Immature natural killer cell (primary cell): ENCODE data around the gene MPP4. TPM values are rescaled to one million over a fixed set of nuclear protein-coding genes. Genes with fewer than 3 reads are reported as not detected.
A peak's percentile ranks its signal among the peaks of the same experiment; 100 is the strongest.

ENCODE experiments used
- DNase-seq, 3 donors: peaks; one replicate each; pipeline ENCODE4 v3.0.0; 2022; ENCODE audit warnings: mixed read lengths in 1 of 3
- H3K27ac Mint-ChIP-seq, 6 donors: one replicate each; pipeline ENCODE4 v1.8.0; 2020; ENCODE audit warnings: mixed read lengths in 6 of 6, mild to moderate bottlenecking in 5 of 6, inconsistent platforms in 4 of 6, moderate library complexity in 3 of 6
- H3K27me3 Mint-ChIP-seq, 3 donors: one replicate each; pipeline ENCODE4 v1.8.0; 2020 to 2021; ENCODE audit warnings: low read depth in 3 of 3, mild to moderate bottlenecking in 3 of 3, mixed read lengths in 3 of 3, moderate library complexity in 3 of 3, inconsistent platforms in 1 of 3
- H3K36me3 Mint-ChIP-seq, 3 donors: one replicate each; pipeline ENCODE4 v1.8.0; 2020; ENCODE audit warnings: mixed read lengths in 3 of 3, inconsistent platforms in 2 of 3, mild to moderate bottlenecking in 2 of 3
- H3K4me1 Mint-ChIP-seq, 2 donors: one replicate each; pipeline ENCODE4 v1.8.0; 2020; ENCODE audit warnings: inconsistent platforms in 2 of 2, mild to moderate bottlenecking in 2 of 2, mixed read lengths in 2 of 2, moderate library complexity in 1 of 2
- H3K4me3 Mint-ChIP-seq, 5 donors: one replicate each; pipeline ENCODE4 v1.8.0; 2020; ENCODE audit warnings: mild to moderate bottlenecking in 5 of 5, mixed read lengths in 5 of 5, inconsistent platforms in 3 of 5, moderate library complexity in 3 of 5
- H3K9me3 Mint-ChIP-seq, 6 donors: one replicate each; pipeline ENCODE4 v1.8.0; 2020; ENCODE audit warnings: mild to moderate bottlenecking in 6 of 6, mixed read lengths in 6 of 6, inconsistent platforms in 4 of 6, moderate library complexity in 3 of 6
- polyA plus RNA-seq, 3 donors: library from polyadenylated mRNA; unstranded; fragments of 300-500 nt; fragmentation: Illumina TruSeq; gene quantifications; one replicate each; pipeline ENCODE4 v1.2.3, GENCODE V29; 2021

Gene MPP4
- polyA plus RNA-seq, 3 donors from 2014 or later, result not detected

GRCh38 chr2:201661366-201661765 is 37.1 kb downstream of the MPP4 start:
- peaks cover 4 to 15% of the 10 kb centered on the region in 2 donors for H3K4me1 Mint-ChIP-seq
- H3K36me3 Mint-ChIP-seq, result no peaks in the 10 kb centered on the region
- H3K27ac Mint-ChIP-seq, result peak overlapping the region in 1 of 6 donors; percentile 46
- H3K27me3 Mint-ChIP-seq, result peaks cover 0 to 2% (median 2%) of the 10 kb centered on the region in 3 donors
- H3K4me3 Mint-ChIP-seq, result no peak overlapping the region
- no peaks in the 10 kb centered on the region for H3K9me3 Mint-ChIP-seq
- DNase-seq, result no peak

- Mint-ChIP-seq H3K4me3 (no peak overlapping the region), H3K36me3 (no peaks in the 10 kb centered on the region), H3K27me3 (peaks cover 0 to 4% (median 2%) of the 10 kb centered on the region in 3 donors), H3K27ac (peak overlapping the region in 3 of 6 donors; percentile 16 to 57 (median 25)), H3K4me1 (peaks cover 14 to 24% of the 10 kb centered on the region in 2 donors), H3K9me3 (no peaks in the 10 kb centered on the region)
- no peak for DNase-seq
Measured at GRCh38 chr2:201660293-201660895, 38.0 kb downstream of the MPP4 start.

GRCh38 chr2:201656740-201657139 is 41.7 kb downstream of the MPP4 start:
- Mint-ChIP-seq H3K27ac (peak overlapping the region; percentile 26 to 79 (median 66)), H3K4me1 (peaks cover 14 to 26% of the 10 kb centered on the region in 2 donors), H3K4me3 (no peak overlapping the region), H3K9me3 (no peaks in the 10 kb centered on the region), H3K36me3 (no peaks in the 10 kb centered on the region), H3K27me3 (peaks cover 0 to 7% (median 2%) of the 10 kb centered on the region in 3 donors)
- DNase-seq, result no peak

- no peaks in the 10 kb centered on the region for H3K36me3 Mint-ChIP-seq
- peak overlapping the region in 3 of 5 donors; percentile 4 to 22 (median 20) for H3K4me3 Mint-ChIP-seq
Measured at GRCh38 chr2:201656102-201656501, 42.3 kb downstream of the MPP4 start.

GRCh38 chr2:201654616-201655384 is 43.6 kb downstream of the MPP4 start:
- peaks cover 14 to 18% of the 10 kb centered on the region in 2 donors for H3K4me1 Mint-ChIP-seq
- H3K27ac Mint-ChIP-seq, result no peak overlapping the region
- no peaks in the 10 kb centered on the region for H3K9me3 Mint-ChIP-seq
- no peak for DNase-seq
- peaks cover 0 to 12% (median 0%) of the 10 kb centered on the region in 3 donors for H3K27me3 Mint-ChIP-seq
- H3K4me3 Mint-ChIP-seq, result peak overlapping the region in 1 of 5 donors; percentile 12
- H3K36me3 Mint-ChIP-seq, result no peaks in the 10 kb centered on the region

More at GRCh38 chr2:201656102-201656501, 42.3 kb downstream of the MPP4 start:
- H3K27ac Mint-ChIP-seq, result peak overlapping the region; percentile 26 to 79 (median 66)
- no peaks in the 10 kb centered on the region for H3K9me3 Mint-ChIP-seq
- H3K4me1 Mint-ChIP-seq, result peaks cover 14 to 23% of the 10 kb centered on the region in 2 donors
- peaks cover 0 to 9% (median 2%) of the 10 kb centered on the region in 3 donors for H3K27me3 Mint-ChIP-seq
- peak; percentile 20 to 63 (median 32) for DNase-seq

GRCh38 chr2:201653221-201653620 is 45.2 kb downstream of the MPP4 start:
- H3K4me3 Mint-ChIP-seq, result no peak overlapping the region
- no peak overlapping the region for H3K27ac Mint-ChIP-seq
- H3K27me3 Mint-ChIP-seq, result peaks cover 0 to 12% (median 0%) of the 10 kb centered on the region in 3 donors
- no peaks in the 10 kb centered on the region for H3K9me3 Mint-ChIP-seq
- no peak for DNase-seq
- H3K36me3 Mint-ChIP-seq, result no peaks in the 10 kb centered on the region
- peaks cover 14 to 18% of the 10 kb centered on the region in 2 donors for H3K4me1 Mint-ChIP-seq

- H3K4me3 Mint-ChIP-seq, result no peak overlapping the region
- H3K27me3 Mint-ChIP-seq, result peaks cover 0 to 12% (median 1%) of the 10 kb centered on the region in 3 donors
- H3K9me3 Mint-ChIP-seq, result no peaks in the 10 kb centered on the region
- H3K27ac Mint-ChIP-seq, result no peak overlapping the region
- H3K4me1 Mint-ChIP-seq, result peaks cover 0 to 2% of the 10 kb centered on the region in 2 donors
- no peaks in the 10 kb centered on the region for H3K36me3 Mint-ChIP-seq
- no peak for DNase-seq
Measured at GRCh38 chr2:201649442-201649841, 49.0 kb downstream of the MPP4 start.

- DNase-seq, result no peak
- Mint-ChIP-seq H3K36me3 (no peaks in the 10 kb centered on the region), H3K4me1 (peaks cover 4 to 14% of the 10 kb centered on the region in 2 donors), H3K4me3 (no peak overlapping the region), H3K27me3 (peaks cover 0 to 15% (median 7%) of the 10 kb centered on the region in 3 donors), H3K27ac (no peak overlapping the region), H3K9me3 (no peaks in the 10 kb centered on the region)
Measured at GRCh38 chr2:201647431-201647830, 51.0 kb downstream of the MPP4 start.

GRCh38 chr2:201644001-201644400 is 54.4 kb downstream of the MPP4 start:
- DNase-seq, result no peak
- peak overlapping the region; percentile 90 to 99 (median 94) for H3K4me3 Mint-ChIP-seq
- peaks cover 7 to 23% of the 10 kb centered on the region in 2 donors for H3K4me1 Mint-ChIP-seq
- peak overlapping the region in 2 of 6 donors; percentile 37 to 69 for H3K27ac Mint-ChIP-seq
- H3K27me3 Mint-ChIP-seq, result peaks cover 0 to 13% (median 12%) of the 10 kb centered on the region in 3 donors
- H3K36me3 Mint-ChIP-seq, result no peaks in the 10 kb centered on the region
- H3K9me3 Mint-ChIP-seq, result no peaks in the 10 kb centered on the region

- no peaks in the 10 kb centered on the region for H3K9me3 Mint-ChIP-seq
- no peaks in the 10 kb centered on the region for H3K36me3 Mint-ChIP-seq
- H3K4me3 Mint-ChIP-seq, result peak within 1 kb of the TSS; percentile 90 to 99 (median 94)
- DNase-seq, result peak; percentile 33 to 44 (median 41)
- peak within 1 kb of the TSS; percentile 86 to 97 (median 91) for H3K27ac Mint-ChIP-seq
- peaks cover 7 to 23% of the 10 kb centered on the region in 2 donors for H3K4me1 Mint-ChIP-seq
- H3K27me3 Mint-ChIP-seq, result peaks cover 0 to 13% (median 12%) of the 10 kb centered on the region in 3 donors
Measured at GRCh38 chr2:201643216-201643890, 55.1 kb downstream of the MPP4 start, which contains the start of gene TMEM237. Gene TMEM237, minus strand, starts transcription at chr2:201643503. Its CDS starts 103 bp downstream, at chr2:201643400.

- Mint-ChIP-seq H3K4me3 (peak overlapping the region; percentile 90 to 99 (median 94)), H3K27me3 (peaks cover 0 to 13% (median 12%) of the 10 kb centered on the region in 3 donors), H3K4me1 (peaks cover 7 to 23% of the 10 kb centered on the region in 2 donors), H3K36me3 (no peaks in the 10 kb centered on the region), H3K27ac (peak overlapping the region; percentile 86 to 97 (median 91)), H3K9me3 (no peaks in the 10 kb centered on the region)
- DNase-seq, result peak; percentile 83 to 87 (median 84)
Measured at GRCh38 chr2:201642579-201643215, 55.7 kb downstream of the MPP4 start.

GRCh38 chr2:201642086-201642578 is 56.3 kb downstream of the MPP4 start:
- DNase-seq, result no peak
- peaks cover 0 to 13% (median 9%) of the 10 kb centered on the region in 3 donors for H3K27me3 Mint-ChIP-seq

GRCh38 chr2:201639205-201639604 is 59.2 kb downstream of the MPP4 start:
- H3K4me3 Mint-ChIP-seq, result no peak overlapping the region
- no peak for DNase-seq
- no peaks in the 10 kb centered on the region for H3K9me3 Mint-ChIP-seq
- H3K27ac Mint-ChIP-seq, result no peak overlapping the region
- H3K36me3 Mint-ChIP-seq, result peaks cover 0 to 3% (median 0%) of the 10 kb centered on the region in 3 donors
- peaks cover 0 to 9% (median 9%) of the 10 kb centered on the region in 3 donors for H3K27me3 Mint-ChIP-seq
- peaks cover 7 to 19% of the 10 kb centered on the region in 2 donors for H3K4me1 Mint-ChIP-seq

More at GRCh38 chr2:201642086-201642578, 56.3 kb downstream of the MPP4 start:
- Mint-ChIP-seq H3K36me3 (no peaks in the 10 kb centered on the region), H3K4me1 (peaks cover 7 to 23% of the 10 kb centered on the region in 2 donors), H3K27ac (peak overlapping the region; percentile 86 to 97 (median 91)), H3K4me3 (peak overlapping the region; percentile 90 to 99 (median 94)), H3K9me3 (no peaks in the 10 kb centered on the region)
